Measurements from ENCODE around the gene FRMD8. TPM values are rescaled to one million over a fixed set of nuclear protein-coding genes. Genes with fewer than 3 reads are reported as not detected.

The FRMD8 gene
- polyA plus RNA-seq, 1 donor from 2014 or later, result 22.2 TPM

DNA sequence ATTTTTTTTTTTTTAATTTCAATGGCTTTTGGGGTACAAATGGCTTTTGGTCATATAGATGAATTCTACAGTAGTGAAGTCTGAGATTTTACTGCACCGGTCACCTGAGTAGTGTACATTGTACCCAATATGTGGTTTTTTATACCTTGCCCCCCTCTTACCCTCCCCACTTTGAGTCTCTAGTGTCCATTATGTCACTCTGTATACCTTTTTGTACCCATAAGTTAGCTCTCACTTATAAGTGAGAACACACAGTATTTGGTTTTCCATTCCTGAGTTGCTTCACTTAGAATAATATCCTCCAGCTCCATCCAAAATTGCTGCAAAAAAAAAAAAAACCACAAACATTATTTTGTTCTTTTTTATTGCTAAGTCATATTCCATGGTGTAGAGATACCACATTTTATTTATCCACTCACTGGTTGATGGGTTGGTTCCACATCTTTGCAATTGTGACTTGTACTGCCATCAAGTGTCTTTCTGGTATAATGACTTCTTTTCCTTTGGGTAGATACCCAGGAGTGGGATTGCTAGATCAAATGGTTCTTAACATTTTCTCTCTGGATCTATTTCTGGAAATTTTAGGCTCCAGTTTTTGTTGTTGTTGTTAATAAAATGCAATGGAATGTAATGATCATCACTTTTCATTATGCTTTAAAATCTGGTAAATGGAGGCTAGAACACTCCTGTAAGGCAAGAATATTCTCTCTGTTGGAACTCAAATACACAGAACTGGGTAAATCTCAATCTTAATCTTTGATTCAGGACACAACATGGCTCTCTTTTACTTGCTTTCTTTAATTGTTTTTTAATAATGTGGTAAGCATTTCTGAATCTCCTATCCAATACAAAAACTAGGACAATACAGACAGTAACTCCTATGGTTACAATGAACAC lies 46.5 kb downstream of the FRMD8 start:
- TF ChIP-seq MXI1 (conservative IDR thresholded peaks at IDR 0.05; ENCODE audit: poor library complexity, severe bottlenecking), result no peak
- TF ChIP-seq EZH2 (IDR thresholded peaks at IDR 0.05; ENCODE audit: borderline replicate concordance, insufficient read depth, low read length, poor library complexity, severe bottlenecking), result no peak
- no peak for TF ChIP-seq POLR2AphosphoS5 (IDR thresholded peaks at IDR 0.05)
- peak; percentile 46 for TF ChIP-seq RAD21 (conservative IDR thresholded peaks at IDR 0.05)
- no peak for TF ChIP-seq TAF1 (IDR thresholded peaks at IDR 0.05; ENCODE audit: low read depth)
- TF ChIP-seq, protein P1, sequence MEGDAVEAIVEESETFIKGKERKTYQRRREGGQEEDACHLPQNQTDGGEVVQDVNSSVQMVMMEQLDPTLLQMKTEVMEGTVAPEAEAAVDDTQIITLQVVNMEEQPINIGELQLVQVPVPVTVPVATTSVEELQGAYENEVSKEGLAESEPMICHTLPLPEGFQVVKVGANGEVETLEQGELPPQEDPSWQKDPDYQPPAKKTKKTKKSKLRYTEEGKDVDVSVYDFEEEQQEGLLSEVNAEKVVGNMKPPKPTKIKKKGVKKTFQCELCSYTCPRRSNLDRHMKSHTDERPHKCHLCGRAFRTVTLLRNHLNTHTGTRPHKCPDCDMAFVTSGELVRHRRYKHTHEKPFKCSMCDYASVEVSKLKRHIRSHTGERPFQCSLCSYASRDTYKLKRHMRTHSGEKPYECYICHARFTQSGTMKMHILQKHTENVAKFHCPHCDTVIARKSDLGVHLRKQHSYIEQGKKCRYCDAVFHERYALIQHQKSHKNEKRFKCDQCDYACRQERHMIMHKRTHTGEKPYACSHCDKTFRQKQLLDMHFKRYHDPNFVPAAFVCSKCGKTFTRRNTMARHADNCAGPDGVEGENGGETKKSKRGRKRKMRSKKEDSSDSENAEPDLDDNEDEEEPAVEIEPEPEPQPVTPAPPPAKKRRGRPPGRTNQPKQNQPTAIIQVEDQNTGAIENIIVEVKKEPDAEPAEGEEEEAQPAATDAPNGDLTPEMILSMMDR (IDR thresholded peaks at IDR 0.05; ENCODE audit: poor library complexity, severe bottlenecking), result peak; percentile 43
- TF ChIP-seq SMC3 (conservative IDR thresholded peaks at IDR 0.05; ENCODE audit: poor library complexity), result peak; percentile 21
- TF ChIP-seq, protein P2, sequence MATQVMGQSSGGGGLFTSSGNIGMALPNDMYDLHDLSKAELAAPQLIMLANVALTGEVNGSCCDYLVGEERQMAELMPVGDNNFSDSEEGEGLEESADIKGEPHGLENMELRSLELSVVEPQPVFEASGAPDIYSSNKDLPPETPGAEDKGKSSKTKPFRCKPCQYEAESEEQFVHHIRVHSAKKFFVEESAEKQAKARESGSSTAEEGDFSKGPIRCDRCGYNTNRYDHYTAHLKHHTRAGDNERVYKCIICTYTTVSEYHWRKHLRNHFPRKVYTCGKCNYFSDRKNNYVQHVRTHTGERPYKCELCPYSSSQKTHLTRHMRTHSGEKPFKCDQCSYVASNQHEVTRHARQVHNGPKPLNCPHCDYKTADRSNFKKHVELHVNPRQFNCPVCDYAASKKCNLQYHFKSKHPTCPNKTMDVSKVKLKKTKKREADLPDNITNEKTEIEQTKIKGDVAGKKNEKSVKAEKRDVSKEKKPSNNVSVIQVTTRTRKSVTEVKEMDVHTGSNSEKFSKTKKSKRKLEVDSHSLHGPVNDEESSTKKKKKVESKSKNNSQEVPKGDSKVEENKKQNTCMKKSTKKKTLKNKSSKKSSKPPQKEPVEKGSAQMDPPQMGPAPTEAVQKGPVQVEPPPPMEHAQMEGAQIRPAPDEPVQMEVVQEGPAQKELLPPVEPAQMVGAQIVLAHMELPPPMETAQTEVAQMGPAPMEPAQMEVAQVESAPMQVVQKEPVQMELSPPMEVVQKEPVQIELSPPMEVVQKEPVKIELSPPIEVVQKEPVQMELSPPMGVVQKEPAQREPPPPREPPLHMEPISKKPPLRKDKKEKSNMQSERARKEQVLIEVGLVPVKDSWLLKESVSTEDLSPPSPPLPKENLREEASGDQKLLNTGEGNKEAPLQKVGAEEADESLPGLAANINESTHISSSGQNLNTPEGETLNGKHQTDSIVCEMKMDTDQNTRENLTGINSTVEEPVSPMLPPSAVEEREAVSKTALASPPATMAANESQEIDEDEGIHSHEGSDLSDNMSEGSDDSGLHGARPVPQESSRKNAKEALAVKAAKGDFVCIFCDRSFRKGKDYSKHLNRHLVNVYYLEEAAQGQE (IDR thresholded peaks at IDR 0.05; ENCODE audit: borderline replicate concordance), result no peak
- no peak for TF ChIP-seq EP300 (conservative IDR thresholded peaks at IDR 0.05; ENCODE audit: poor library complexity, severe bottlenecking)
- Histone ChIP-seq H3K9me2 (ENCODE audit: insufficient read depth, low read length) (no peaks in the 10 kb centered on the region), H3F3A (ENCODE audit: insufficient read depth, low read length, poor library complexity, severe bottlenecking) (no peaks in the 10 kb centered on the region), H3K27me3 (ENCODE audit: insufficient read depth, low read depth, low read length) (no peaks in the 10 kb centered on the region), H3K9me3 (ENCODE audit: low read length) (no peaks in the 10 kb centered on the region), H3K4me3 (ENCODE audit: low read length) (no peak overlapping the region), H3K79me2 (replicated peaks; ENCODE audit: insufficient read depth, low read length) (peaks cover 6% of the 10 kb centered on the region), H3K36me3 (ENCODE audit: insufficient read depth, low read length) (no peaks in the 10 kb centered on the region), H3K9ac (ENCODE audit: low read length) (no peak overlapping the region), H4K20me1 (ENCODE audit: insufficient read depth) (no peaks in the 10 kb centered on the region), H2AFZ (ENCODE audit: low read depth, low read length) (no peak overlapping the region), H3K27ac (ENCODE audit: low read length) (no peak overlapping the region), H3K4me2 (ENCODE audit: low read length) (no peak overlapping the region)

DNA sequence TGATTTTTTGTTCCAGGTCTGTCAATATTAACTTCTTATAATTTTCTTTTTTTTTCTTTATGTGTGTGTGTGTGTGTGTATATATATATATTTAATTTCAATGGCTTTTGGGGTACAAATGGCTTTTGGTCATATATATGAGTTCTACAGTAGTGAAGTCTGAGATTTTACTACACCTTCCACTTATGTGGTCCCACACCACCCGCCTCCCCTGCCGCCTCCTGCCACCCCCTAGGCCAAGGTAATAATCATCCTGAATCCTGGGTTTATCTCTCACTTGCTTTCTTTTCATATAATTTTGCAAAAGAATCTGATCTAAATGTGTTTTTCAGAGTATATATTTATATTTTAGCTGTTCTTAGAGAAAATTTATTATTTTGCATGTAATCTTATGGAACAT lies 47.2 kb downstream of the FRMD8 start:
- peaks cover 5% of the 10 kb centered on the region for H3K79me2 ChIP-seq (replicated peaks; ENCODE audit: insufficient read depth, low read length)
- H3F3A ChIP-seq (ENCODE audit: insufficient read depth, low read length, poor library complexity, severe bottlenecking), result no peaks in the 10 kb centered on the region
- no peak overlapping the region for H3K27ac ChIP-seq (ENCODE audit: low read length)
- H3K4me3 ChIP-seq (ENCODE audit: low read length), result no peak overlapping the region
- H3K4me2 ChIP-seq (ENCODE audit: low read length), result no peak overlapping the region
- TF ChIP-seq, protein P2 (IDR thresholded peaks at IDR 0.05; ENCODE audit: borderline replicate concordance), result no peak
- TF ChIP-seq TAF1 (IDR thresholded peaks at IDR 0.05; ENCODE audit: low read depth), result no peak
- TF ChIP-seq SMC3 (conservative IDR thresholded peaks at IDR 0.05; ENCODE audit: poor library complexity), result no peak
- no peak for TF ChIP-seq EP300 (conservative IDR thresholded peaks at IDR 0.05; ENCODE audit: poor library complexity, severe bottlenecking)
- TF ChIP-seq, protein P1 (IDR thresholded peaks at IDR 0.05; ENCODE audit: poor library complexity, severe bottlenecking), result no peak
- TF ChIP-seq RAD21 (conservative IDR thresholded peaks at IDR 0.05), result no peak
- TF ChIP-seq EZH2 (IDR thresholded peaks at IDR 0.05; ENCODE audit: borderline replicate concordance, insufficient read depth, low read length, poor library complexity, severe bottlenecking), result no peak
- no peak for TF ChIP-seq MXI1 (conservative IDR thresholded peaks at IDR 0.05; ENCODE audit: poor library complexity, severe bottlenecking)
- no peak for TF ChIP-seq POLR2AphosphoS5 (IDR thresholded peaks at IDR 0.05)
- H4K20me1 ChIP-seq (ENCODE audit: insufficient read depth), result no peaks in the 10 kb centered on the region
- no peaks in the 10 kb centered on the region for H3K9me3 ChIP-seq (ENCODE audit: low read length)
- H3K9ac ChIP-seq (ENCODE audit: low read length), result no peak overlapping the region
- no peaks in the 10 kb centered on the region for H3K27me3 ChIP-seq (ENCODE audit: insufficient read depth, low read depth, low read length)
- H2AFZ ChIP-seq (ENCODE audit: low read depth, low read length), result no peak overlapping the region
- H3K36me3 ChIP-seq (ENCODE audit: insufficient read depth, low read length), result no peaks in the 10 kb centered on the region
- H3K9me2 ChIP-seq (ENCODE audit: insufficient read depth, low read length), result no peaks in the 10 kb centered on the region

Measured in neural cell (in vitro differentiated cells).